Nephron (organoid): ENCODE results near the gene PUSL1.
A peak's percentile ranks its signal among the peaks of the same experiment; 100 is the strongest.

Experiments used
- H3K27ac Mint-ChIP-seq, 3 experiments: 2 replicates each; pipeline ENCODE4 v1.8.0; 2020; ENCODE audit warnings: mixed read lengths in 3 of 3, mild to moderate bottlenecking in 2 of 3, moderate library complexity in 1 of 3
- H3K27me3 Mint-ChIP-seq: 2 replicates; pipeline ENCODE4 v1.8.0; 2021; ENCODE audit warnings: low read depth, mild to moderate bottlenecking, moderate library complexity, mixed read lengths
- H3K36me3 Mint-ChIP-seq: 2 replicates; pipeline ENCODE4 v1.8.0; 2020; ENCODE audit warnings: low read depth, mixed read lengths
- H3K4me1 Mint-ChIP-seq: 2 replicates; pipeline ENCODE4 v1.8.0; 2020; ENCODE audit warnings: mixed read lengths
- H3K4me3 Mint-ChIP-seq, 3 experiments: 2 replicates each; pipeline ENCODE4 v1.8.0; 2020; ENCODE audit warnings: mild to moderate bottlenecking in 3 of 3, mixed read lengths in 3 of 3, moderate library complexity in 2 of 3
- H3K9me3 Mint-ChIP-seq: 2 replicates; pipeline ENCODE4 v1.8.0; 2020; ENCODE audit warnings: mixed read lengths
- TF ChIP-seq, protein P1 (sequence below), 3 experiments: fragments of 200-600 bp; sonication (generic); IDR thresholded peaks; one replicate each; pipeline ENCODE4 v1.5.0; 2021; ENCODE audit warnings: antibody characterized with exemption in 3 of 3; ENCODE audit not compliant: unreplicated experiment in 3 of 3

The PUSL1 gene

DNA sequence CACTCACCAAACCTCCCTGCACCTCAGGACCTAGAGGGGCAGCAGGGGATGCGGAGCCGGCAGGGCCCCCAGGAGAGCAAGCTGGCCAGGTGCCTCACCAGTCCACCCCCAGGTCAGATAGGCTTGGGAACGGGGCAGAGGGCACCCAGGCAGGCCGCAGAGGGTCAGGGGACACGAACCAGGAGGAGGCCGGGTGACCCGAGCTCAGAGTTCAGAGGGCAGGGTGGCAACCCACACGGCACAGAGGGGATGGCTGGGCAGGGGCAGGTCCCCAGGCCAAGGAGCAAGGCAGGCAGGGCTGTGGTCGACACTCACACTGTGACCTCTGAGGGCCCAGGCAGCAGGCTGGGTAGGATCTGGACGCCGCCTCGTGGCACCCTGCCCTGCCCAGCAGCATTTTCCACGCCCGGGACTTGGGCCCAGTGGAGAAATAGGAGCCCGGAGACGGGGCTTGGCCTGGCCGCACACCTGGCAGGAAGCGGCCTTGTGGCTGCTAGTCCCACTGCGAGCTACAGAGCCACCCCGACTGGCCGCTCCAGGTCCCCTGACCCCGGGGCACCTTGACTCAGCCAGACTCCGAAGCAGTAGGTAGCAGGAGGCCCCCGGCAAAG is 35.5 kb downstream of the PUSL1 start:
- no peaks in the 10 kb centered on the region for H3K9me3 Mint-ChIP-seq
- no peak overlapping the region for H3K4me3 Mint-ChIP-seq
- TF ChIP-seq, protein P1, sequence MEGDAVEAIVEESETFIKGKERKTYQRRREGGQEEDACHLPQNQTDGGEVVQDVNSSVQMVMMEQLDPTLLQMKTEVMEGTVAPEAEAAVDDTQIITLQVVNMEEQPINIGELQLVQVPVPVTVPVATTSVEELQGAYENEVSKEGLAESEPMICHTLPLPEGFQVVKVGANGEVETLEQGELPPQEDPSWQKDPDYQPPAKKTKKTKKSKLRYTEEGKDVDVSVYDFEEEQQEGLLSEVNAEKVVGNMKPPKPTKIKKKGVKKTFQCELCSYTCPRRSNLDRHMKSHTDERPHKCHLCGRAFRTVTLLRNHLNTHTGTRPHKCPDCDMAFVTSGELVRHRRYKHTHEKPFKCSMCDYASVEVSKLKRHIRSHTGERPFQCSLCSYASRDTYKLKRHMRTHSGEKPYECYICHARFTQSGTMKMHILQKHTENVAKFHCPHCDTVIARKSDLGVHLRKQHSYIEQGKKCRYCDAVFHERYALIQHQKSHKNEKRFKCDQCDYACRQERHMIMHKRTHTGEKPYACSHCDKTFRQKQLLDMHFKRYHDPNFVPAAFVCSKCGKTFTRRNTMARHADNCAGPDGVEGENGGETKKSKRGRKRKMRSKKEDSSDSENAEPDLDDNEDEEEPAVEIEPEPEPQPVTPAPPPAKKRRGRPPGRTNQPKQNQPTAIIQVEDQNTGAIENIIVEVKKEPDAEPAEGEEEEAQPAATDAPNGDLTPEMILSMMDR (IDR thresholded peaks at IDR 0.05; ENCODE audit: unreplicated experiment in 3 of 3): no peak
- H3K36me3 Mint-ChIP-seq: peaks cover 10% of the 10 kb centered on the region
- H3K27me3 Mint-ChIP-seq: no peaks in the 10 kb centered on the region
- no peak overlapping the region for H3K27ac Mint-ChIP-seq
- H3K4me1 Mint-ChIP-seq: peaks cover 7% of the 10 kb centered on the region

DNA sequence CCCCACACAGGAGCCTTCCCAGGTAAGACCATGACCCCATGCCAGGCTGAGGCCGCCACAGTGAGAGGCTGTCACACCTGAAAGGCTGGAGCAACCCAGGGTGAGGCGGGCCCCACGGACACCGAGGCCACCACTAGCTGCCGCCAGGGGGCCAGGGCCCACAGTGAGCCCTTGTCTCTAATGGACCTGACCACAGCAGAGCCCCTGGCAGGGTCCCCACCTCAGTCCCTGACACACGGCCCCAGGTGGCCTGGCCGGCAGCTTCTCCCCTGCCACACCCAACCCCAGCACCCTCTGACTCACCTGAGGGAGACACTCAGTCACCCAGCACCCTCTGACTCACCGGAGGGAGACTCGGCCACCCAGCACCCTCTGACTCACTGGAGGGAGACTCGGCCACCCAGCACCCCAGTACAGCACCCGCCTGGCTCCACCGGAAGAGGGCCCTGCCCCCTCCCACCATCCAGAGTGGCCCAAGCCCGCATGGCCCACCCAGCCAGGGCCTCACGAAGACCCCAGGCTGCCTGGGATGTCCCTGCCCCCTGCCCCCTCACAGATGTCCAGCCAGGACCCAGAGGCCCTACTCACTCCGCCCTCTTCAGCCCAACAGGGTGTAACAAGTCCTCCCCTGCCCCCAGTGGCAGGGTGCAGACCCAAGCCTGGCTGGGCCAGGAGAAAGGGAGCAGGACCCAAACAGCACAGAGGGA is 36.4 kb downstream of the PUSL1 start:
- TF ChIP-seq, protein P1 (IDR thresholded peaks at IDR 0.05; ENCODE audit: unreplicated experiment in 3 of 3): peak; percentile 47 to 55 (median 55)
- Mint-ChIP-seq H3K9me3 (no peaks in the 10 kb centered on the region), H3K27me3 (no peaks in the 10 kb centered on the region), H3K27ac (no peak overlapping the region), H3K4me3 (peak overlapping the region in 2 of 3 experiments; percentile 19 to 28), H3K4me1 (peaks cover 7% of the 10 kb centered on the region), H3K36me3 (peaks cover 10% of the 10 kb centered on the region)

DNA sequence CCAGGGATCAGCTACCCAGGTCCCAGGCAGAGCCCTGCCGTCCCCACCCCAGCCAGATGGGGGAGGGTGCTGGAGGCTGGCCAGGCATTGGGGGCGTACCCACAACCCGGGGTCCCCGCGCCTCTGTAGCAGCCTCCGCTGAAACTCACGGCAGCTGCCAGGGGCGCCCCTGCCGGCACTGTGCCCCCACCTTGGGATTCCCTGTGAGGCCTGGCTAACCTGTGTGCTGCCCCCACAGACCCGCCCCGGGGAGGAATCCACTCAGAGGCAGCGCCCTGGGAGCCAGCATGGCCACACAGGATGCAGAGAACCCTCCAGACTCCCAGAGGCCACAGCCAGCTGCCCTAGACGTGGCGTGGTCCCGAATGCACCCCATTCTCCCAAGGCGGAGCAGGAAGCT is 37.0 kb downstream of the PUSL1 start:
- no peaks in the 10 kb centered on the region for H3K27me3 Mint-ChIP-seq
- H3K4me3 Mint-ChIP-seq: no peak overlapping the region
- no peaks in the 10 kb centered on the region for H3K9me3 Mint-ChIP-seq
- peaks cover 7% of the 10 kb centered on the region for H3K4me1 Mint-ChIP-seq
- TF ChIP-seq, protein P1 (IDR thresholded peaks at IDR 0.05; ENCODE audit: unreplicated experiment in 3 of 3): no peak
- no peak overlapping the region for H3K27ac Mint-ChIP-seq
- peaks cover 10% of the 10 kb centered on the region for H3K36me3 Mint-ChIP-seq

DNA sequence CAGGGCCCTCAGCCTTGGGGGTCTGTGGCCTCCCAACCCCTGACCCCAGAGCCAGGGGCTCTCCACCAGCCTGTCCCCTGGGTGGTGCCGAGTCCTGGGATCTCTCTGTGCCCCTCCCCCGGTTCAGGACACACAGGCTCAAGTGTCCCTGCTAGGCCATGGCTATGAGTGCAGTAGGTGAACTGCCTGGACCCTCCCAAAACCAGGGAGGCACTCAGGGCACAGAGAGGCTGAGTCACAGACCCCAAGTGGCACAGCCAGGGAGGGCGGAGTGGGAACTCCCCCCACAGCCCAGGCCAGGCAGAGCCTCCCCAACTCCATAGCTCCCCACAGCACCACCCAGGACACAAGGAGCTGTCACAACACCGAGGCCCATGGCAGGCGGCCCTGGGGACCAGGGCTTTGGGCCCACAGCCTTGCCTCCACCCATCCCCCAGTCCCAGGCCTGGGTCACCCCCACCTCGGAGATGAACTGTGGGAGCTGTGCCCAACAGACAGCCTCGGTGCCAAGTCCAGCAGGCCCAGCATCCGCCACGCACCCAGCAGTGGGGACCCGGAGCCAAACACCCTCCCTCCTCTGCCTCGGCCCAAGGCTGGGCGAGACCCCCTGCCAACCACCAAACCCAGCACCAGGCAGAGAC is 37.6 kb downstream of the PUSL1 start:
- H3K9me3 Mint-ChIP-seq: no peaks in the 10 kb centered on the region
- H3K27me3 Mint-ChIP-seq: no peaks in the 10 kb centered on the region
- H3K36me3 Mint-ChIP-seq: peaks cover 5% of the 10 kb centered on the region
- peak overlapping the region in 1 of 3 experiments; percentile 30 for H3K4me3 Mint-ChIP-seq
- peaks cover 7% of the 10 kb centered on the region for H3K4me1 Mint-ChIP-seq
- TF ChIP-seq, protein P1 (IDR thresholded peaks at IDR 0.05; ENCODE audit: unreplicated experiment in 3 of 3): no peak
- H3K27ac Mint-ChIP-seq: no peak overlapping the region

DNA sequence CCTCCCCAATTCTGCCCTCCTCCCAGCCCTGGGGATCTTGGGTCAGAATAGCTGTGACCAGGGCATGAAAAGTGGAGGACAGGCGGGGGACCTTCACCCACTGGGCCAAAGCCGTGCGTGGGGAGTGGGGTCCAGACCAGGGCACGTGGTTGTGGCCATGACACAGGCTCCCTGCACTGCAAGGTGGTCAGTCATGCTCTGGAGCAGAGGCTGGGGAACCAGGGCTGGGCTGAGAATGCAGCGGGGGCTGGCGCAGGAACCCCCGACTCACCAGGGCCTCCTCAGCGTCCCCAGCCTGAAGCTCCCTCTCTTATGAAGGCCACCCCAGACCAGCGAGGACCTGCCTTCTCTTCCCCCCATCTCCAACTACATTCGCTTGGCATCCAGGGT is 38.1 kb downstream of the PUSL1 start:
- H3K36me3 Mint-ChIP-seq: no peaks in the 10 kb centered on the region
- TF ChIP-seq, protein P1 (IDR thresholded peaks at IDR 0.05; ENCODE audit: unreplicated experiment in 3 of 3): no peak
- peaks cover 7% of the 10 kb centered on the region for H3K4me1 Mint-ChIP-seq
- H3K27ac Mint-ChIP-seq: peak overlapping the region in 2 of 3 experiments; percentile 44 to 76
- no peaks in the 10 kb centered on the region for H3K9me3 Mint-ChIP-seq
- H3K27me3 Mint-ChIP-seq: no peaks in the 10 kb centered on the region
- peak overlapping the region; percentile 82 to 85 (median 83) for H3K4me3 Mint-ChIP-seq
